Measurements from ENCODE around the gene DCLK3. TPM values are rescaled to one million over a fixed set of nuclear protein-coding genes. Genes with fewer than 3 reads are reported as not detected.

The DCLK3 gene
- total RNA-seq, 1 experiment from 2014 or later = 0.55 TPM

- TF ChIP-seq, protein P1, sequence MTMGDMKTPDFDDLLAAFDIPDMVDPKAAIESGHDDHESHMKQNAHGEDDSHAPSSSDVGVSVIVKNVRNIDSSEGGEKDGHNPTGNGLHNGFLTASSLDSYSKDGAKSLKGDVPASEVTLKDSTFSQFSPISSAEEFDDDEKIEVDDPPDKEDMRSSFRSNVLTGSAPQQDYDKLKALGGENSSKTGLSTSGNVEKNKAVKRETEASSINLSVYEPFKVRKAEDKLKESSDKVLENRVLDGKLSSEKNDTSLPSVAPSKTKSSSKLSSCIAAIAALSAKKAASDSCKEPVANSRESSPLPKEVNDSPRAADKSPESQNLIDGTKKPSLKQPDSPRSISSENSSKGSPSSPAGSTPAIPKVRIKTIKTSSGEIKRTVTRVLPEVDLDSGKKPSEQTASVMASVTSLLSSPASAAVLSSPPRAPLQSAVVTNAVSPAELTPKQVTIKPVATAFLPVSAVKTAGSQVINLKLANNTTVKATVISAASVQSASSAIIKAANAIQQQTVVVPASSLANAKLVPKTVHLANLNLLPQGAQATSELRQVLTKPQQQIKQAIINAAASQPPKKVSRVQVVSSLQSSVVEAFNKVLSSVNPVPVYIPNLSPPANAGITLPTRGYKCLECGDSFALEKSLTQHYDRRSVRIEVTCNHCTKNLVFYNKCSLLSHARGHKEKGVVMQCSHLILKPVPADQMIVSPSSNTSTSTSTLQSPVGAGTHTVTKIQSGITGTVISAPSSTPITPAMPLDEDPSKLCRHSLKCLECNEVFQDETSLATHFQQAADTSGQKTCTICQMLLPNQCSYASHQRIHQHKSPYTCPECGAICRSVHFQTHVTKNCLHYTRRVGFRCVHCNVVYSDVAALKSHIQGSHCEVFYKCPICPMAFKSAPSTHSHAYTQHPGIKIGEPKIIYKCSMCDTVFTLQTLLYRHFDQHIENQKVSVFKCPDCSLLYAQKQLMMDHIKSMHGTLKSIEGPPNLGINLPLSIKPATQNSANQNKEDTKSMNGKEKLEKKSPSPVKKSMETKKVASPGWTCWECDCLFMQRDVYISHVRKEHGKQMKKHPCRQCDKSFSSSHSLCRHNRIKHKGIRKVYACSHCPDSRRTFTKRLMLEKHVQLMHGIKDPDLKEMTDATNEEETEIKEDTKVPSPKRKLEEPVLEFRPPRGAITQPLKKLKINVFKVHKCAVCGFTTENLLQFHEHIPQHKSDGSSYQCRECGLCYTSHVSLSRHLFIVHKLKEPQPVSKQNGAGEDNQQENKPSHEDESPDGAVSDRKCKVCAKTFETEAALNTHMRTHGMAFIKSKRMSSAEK (CRISPR knock-in tag; IDR thresholded peaks at IDR 0.05; ENCODE audit: borderline replicate concordance) = no peak
- TF ChIP-seq JUN (CRISPR knock-in tag; IDR thresholded peaks at IDR 0.05) = no peak
- TF ChIP-seq, protein P2, sequence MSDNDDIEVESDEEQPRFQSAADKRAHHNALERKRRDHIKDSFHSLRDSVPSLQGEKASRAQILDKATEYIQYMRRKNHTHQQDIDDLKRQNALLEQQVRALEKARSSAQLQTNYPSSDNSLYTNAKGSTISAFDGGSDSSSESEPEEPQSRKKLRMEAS (CRISPR knock-in tag; IDR thresholded peaks at IDR 0.05) = no peak; the same call in 1 of the 2 replicates
- no peak for TF ChIP-seq RORB (CRISPR knock-in tag; IDR thresholded peaks at IDR 0.05)
- TF ChIP-seq, protein P3, sequence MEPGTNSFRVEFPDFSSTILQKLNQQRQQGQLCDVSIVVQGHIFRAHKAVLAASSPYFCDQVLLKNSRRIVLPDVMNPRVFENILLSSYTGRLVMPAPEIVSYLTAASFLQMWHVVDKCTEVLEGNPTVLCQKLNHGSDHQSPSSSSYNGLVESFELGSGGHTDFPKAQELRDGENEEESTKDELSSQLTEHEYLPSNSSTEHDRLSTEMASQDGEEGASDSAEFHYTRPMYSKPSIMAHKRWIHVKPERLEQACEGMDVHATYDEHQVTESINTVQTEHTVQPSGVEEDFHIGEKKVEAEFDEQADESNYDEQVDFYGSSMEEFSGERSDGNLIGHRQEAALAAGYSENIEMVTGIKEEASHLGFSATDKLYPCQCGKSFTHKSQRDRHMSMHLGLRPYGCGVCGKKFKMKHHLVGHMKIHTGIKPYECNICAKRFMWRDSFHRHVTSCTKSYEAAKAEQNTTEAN (CRISPR knock-in tag; IDR thresholded peaks at IDR 0.05) = no peak
- TF ChIP-seq NR1H2 (CRISPR knock-in tag; IDR thresholded peaks at IDR 0.05) = no peak
- no peak for TF ChIP-seq ZSCAN18 (CRISPR knock-in tag; IDR thresholded peaks at IDR 0.05)
- 0 out of 2 replicates have a peak, but pooled peaks have one; percentile 24 for TF ChIP-seq ATF1 (CRISPR knock-in tag; IDR thresholded peaks at IDR 0.05)
- TF ChIP-seq, protein P4, sequence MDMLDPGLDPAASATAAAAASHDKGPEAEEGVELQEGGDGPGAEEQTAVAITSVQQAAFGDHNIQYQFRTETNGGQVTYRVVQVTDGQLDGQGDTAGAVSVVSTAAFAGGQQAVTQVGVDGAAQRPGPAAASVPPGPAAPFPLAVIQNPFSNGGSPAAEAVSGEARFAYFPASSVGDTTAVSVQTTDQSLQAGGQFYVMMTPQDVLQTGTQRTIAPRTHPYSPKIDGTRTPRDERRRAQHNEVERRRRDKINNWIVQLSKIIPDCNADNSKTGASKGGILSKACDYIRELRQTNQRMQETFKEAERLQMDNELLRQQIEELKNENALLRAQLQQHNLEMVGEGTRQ (CRISPR knock-in tag; IDR thresholded peaks at IDR 0.05) = no peak
- TF ChIP-seq MXD4 (CRISPR knock-in tag; IDR thresholded peaks at IDR 0.05; ENCODE audit: borderline replicate concordance) = no peak
- TF ChIP-seq, protein P5, sequence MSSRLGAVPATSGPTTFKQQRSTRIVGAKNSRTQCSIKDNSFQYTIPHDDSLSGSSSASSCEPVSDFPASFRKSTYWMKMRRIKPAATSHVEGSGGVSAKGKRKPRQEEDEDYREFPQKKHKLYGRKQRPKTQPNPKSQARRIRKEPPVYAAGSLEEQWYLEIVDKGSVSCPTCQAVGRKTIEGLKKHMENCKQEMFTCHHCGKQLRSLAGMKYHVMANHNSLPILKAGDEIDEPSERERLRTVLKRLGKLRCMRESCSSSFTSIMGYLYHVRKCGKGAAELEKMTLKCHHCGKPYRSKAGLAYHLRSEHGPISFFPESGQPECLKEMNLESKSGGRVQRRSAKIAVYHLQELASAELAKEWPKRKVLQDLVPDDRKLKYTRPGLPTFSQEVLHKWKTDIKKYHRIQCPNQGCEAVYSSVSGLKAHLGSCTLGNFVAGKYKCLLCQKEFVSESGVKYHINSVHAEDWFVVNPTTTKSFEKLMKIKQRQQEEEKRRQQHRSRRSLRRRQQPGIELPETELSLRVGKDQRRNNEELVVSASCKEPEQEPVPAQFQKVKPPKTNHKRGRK (CRISPR knock-in tag; IDR thresholded peaks at IDR 0.05; ENCODE audit: borderline replicate concordance) = no peak
- TF ChIP-seq CREB1 (CRISPR knock-in tag; IDR thresholded peaks at IDR 0.05) = no peak
- TF ChIP-seq TEAD1 (CRISPR knock-in tag; IDR thresholded peaks at IDR 0.05) = no peak
- TF ChIP-seq, protein P6, sequence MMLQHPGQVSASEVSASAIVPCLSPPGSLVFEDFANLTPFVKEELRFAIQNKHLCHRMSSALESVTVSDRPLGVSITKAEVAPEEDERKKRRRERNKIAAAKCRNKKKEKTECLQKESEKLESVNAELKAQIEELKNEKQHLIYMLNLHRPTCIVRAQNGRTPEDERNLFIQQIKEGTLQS (CRISPR knock-in tag; conservative IDR thresholded peaks at IDR 0.05) = no peak
- TF ChIP-seq ZBTB21 (CRISPR knock-in tag; IDR thresholded peaks at IDR 0.05; ENCODE audit: borderline replicate concordance) = no peak
- no peak for TF ChIP-seq ZNF263 (CRISPR knock-in tag; IDR thresholded peaks at IDR 0.05; ENCODE audit: low read depth)
- no peak for TF ChIP-seq SMAD4 (CRISPR knock-in tag; IDR thresholded peaks at IDR 0.05)
- TF ChIP-seq ETV6 (CRISPR knock-in tag; IDR thresholded peaks at IDR 0.05) = no peak
- no peak for TF ChIP-seq SMAD3 (CRISPR knock-in tag; IDR thresholded peaks at IDR 0.05; ENCODE audit: borderline replicate concordance)
- peak; percentile 63; the same call in 1 of the 2 replicates for TF ChIP-seq FOXP1 (CRISPR knock-in tag; IDR thresholded peaks at IDR 0.05; ENCODE audit: borderline replicate concordance)
- TF ChIP-seq NFYB (CRISPR knock-in tag; conservative IDR thresholded peaks at IDR 0.05; ENCODE audit: low read depth) = no peak
- TF ChIP-seq JAZF1 (CRISPR knock-in tag; IDR thresholded peaks at IDR 0.05) = no peak
- no peak for TF ChIP-seq GABPB1 (CRISPR knock-in tag; IDR thresholded peaks at IDR 0.05)
- TF ChIP-seq FOXP4 (CRISPR knock-in tag; IDR thresholded peaks at IDR 0.05) = 0 out of 2 replicates have a peak, but pooled peaks have one; percentile 26
- TF ChIP-seq ZNF423 (CRISPR knock-in tag; IDR thresholded peaks at IDR 0.05) = peak; percentile 8; the same call in 1 of the 2 replicates
Measured at GRCh38 chr3:36763850-36764703, at the start of gene DCLK3 (continued).

Measured in WTC11 (cell line).